Liver (tissue), 9 donors: ENCODE data around the gene PTPRD. TPM values are rescaled to one million over a fixed set of nuclear protein-coding genes. Genes with fewer than 3 reads are reported as not detected.

Experiments
- DNase-seq: peaks from one replicate; pipeline ENCODE4 v3.0.0-alpha.2; 2017; ENCODE audit warnings: low spot score
- H3K27ac ChIP-seq, 2 donors: one replicate each; pipeline ENCODE4 v1.7.0; 2013; ENCODE audit warnings: inconsistent platforms in 2 of 2, low read length in 2 of 2, control low read depth in 1 of 2, low read depth in 1 of 2, mild to moderate bottlenecking in 1 of 2
- H3K27me3 ChIP-seq, 4 donors: one replicate each; pipeline versions ENCODE4 v1.6.1 to v1.7.0; 2013; ENCODE audit warnings: low read length in 3 of 4, inconsistent platforms in 1 of 4, mild to moderate bottlenecking in 1 of 4, moderate library complexity in 1 of 4; ENCODE audit not compliant: control insufficient read depth in 4 of 4, insufficient read depth in 4 of 4
- H3K36me3 ChIP-seq, 4 donors: one replicate each; pipeline versions ENCODE4 v1.6.1 to v1.7.0; 2013; ENCODE audit warnings: low read length in 3 of 4, mild to moderate bottlenecking in 3 of 4, low read depth in 1 of 4, moderate library complexity in 1 of 4; ENCODE audit not compliant: control insufficient read depth in 4 of 4, insufficient read depth in 3 of 4
- H3K4me1 ChIP-seq, 4 donors: one replicate each; pipeline versions ENCODE4 v1.6.1 to v1.7.0; 2013; ENCODE audit warnings: low read length in 3 of 4, mild to moderate bottlenecking in 3 of 4, moderate library complexity in 1 of 4; ENCODE audit not compliant: control insufficient read depth in 4 of 4, insufficient read depth in 4 of 4
- H3K4me3 ChIP-seq, 3 donors: one replicate each; pipeline versions ENCODE4 v1.6.1 to v1.7.0; 2013; ENCODE audit warnings: low read length in 3 of 3, control low read depth in 1 of 3, low read depth in 1 of 3, mild to moderate bottlenecking in 1 of 3
- H3K9ac ChIP-seq, 2 donors: one replicate each; pipeline ENCODE4 v1.7.0; 2013; ENCODE audit warnings: low read length in 2 of 2, mild to moderate bottlenecking in 2 of 2, moderate library complexity in 2 of 2, control low read depth in 1 of 2, low read depth in 1 of 2
- H3K9me3 ChIP-seq, 4 donors: one replicate each; pipeline versions ENCODE4 v1.6.1 to v1.7.0; 2013; ENCODE audit warnings: low read length in 3 of 4; ENCODE audit not compliant: control insufficient read depth in 4 of 4
- ATF3 ChIP-seq: IDR thresholded peaks from 2 replicates; pipeline ENCODE4 v1.6.1; 2016; ENCODE audit warnings: antibody characterized with exemption
- EGR1 ChIP-seq, 2 donors: IDR thresholded peaks; 2 replicates each; pipeline ENCODE4 v1.6.1; 2016 to 2018; ENCODE audit warnings: antibody characterized with exemption in 2 of 2, low read depth in 2 of 2
- FOXA1 ChIP-seq: IDR thresholded peaks from 2 replicates; pipeline ENCODE4 v1.6.1; 2016; ENCODE audit warnings: antibody characterized with exemption
- FOXA2 ChIP-seq: IDR thresholded peaks from 2 replicates; pipeline ENCODE4 v1.6.1; 2016; ENCODE audit warnings: antibody characterized with exemption
- GABPA ChIP-seq, 2 donors: IDR thresholded peaks in 1 of 2; conservative IDR thresholded peaks in 1 of 2; 2 replicates each; pipeline ENCODE4 v1.6.1; 2016; ENCODE audit warnings: antibody characterized with exemption in 2 of 2, mild to moderate bottlenecking in 1 of 2, moderate library complexity in 1 of 2
- HNF4A ChIP-seq, 2 donors: conservative IDR thresholded peaks; 2 replicates each; pipeline ENCODE4 v1.6.1; 2016; ENCODE audit warnings: antibody characterized with exemption in 2 of 2, mild to moderate bottlenecking in 2 of 2
- HNF4G ChIP-seq: IDR thresholded peaks from 2 replicates; pipeline ENCODE4 v1.6.1; 2016; ENCODE audit warnings: antibody characterized with exemption
- JUND ChIP-seq, 2 donors: IDR thresholded peaks; 2 replicates each; pipeline ENCODE4 v1.6.1; 2016; ENCODE audit warnings: antibody characterized with exemption in 2 of 2
- NR2F2 ChIP-seq: IDR thresholded peaks from 2 replicates; pipeline ENCODE4 v1.6.1; 2016; ENCODE audit warnings: antibody characterized with exemption
- RAD21 ChIP-seq, 2 donors: IDR thresholded peaks; 2 replicates each; pipeline ENCODE4 v1.6.1; 2016; ENCODE audit warnings: antibody characterized with exemption in 2 of 2, mild to moderate bottlenecking in 2 of 2
- RXRA ChIP-seq, 2 donors: IDR thresholded peaks; 2 replicates each; pipeline ENCODE4 v1.6.1; 2017 to 2018; ENCODE audit warnings: antibody characterized with exemption in 2 of 2, mild to moderate bottlenecking in 1 of 2
- SP1 ChIP-seq: IDR thresholded peaks from 2 replicates; pipeline ENCODE4 v1.6.1; 2018; ENCODE audit warnings: antibody characterized with exemption, mild to moderate bottlenecking
- TAF1 ChIP-seq: conservative IDR thresholded peaks from 2 replicates; pipeline ENCODE4 v1.6.1; 2016; ENCODE audit warnings: antibody characterized with exemption, mild to moderate bottlenecking
- YY1 ChIP-seq: IDR thresholded peaks from 2 replicates; pipeline ENCODE4 v1.6.1; 2016; ENCODE audit warnings: antibody characterized with exemption, mild to moderate bottlenecking
- WGBS: extraction: QIAGEN DNeasy Blood & Tissue Kit; methylation state at CpG from one replicate; pipeline ENCODE4 v1.1.7; 2013; 5-methylcytosine and 5-hydroxymethylcytosine counted together
- polyA plus RNA-seq, 2 donors: library from polyadenylated mRNA; stranded (reverse) in 1 of 2; unstranded in 1 of 2; fragments of 200-250 nt in 1 of 2; fragments of >200 nt in 1 of 2; fragmentation: Nextera tagmentation in 1 of 2; extraction: Ambion mirVana in 1 of 2; gene quantifications; one replicate each; pipeline versions ENCODE4 v1.2.1 to v1.2.3, GENCODE V29; 2013 to 2015
- total RNA-seq, 2 donors: library from RNA; depleted of rRNA; stranded (reverse); fragments of >200 nt; gene quantifications; one replicate each; pipeline ENCODE4 v1.2.3, GENCODE V29; 2014
- TF ChIP-seq, protein P1 (sequence below): fragments of 150-350 bp; IDR thresholded peaks from 2 replicates; pipeline ENCODE4 v1.5.1; 2017; ENCODE audit warnings: improper control_type of control experiment, low read depth, low read length; ENCODE audit not compliant: missing input control
- TF ChIP-seq, protein P2 (sequence below): IDR thresholded peaks from 2 replicates; pipeline ENCODE4 v1.6.1; 2016; ENCODE audit warnings: antibody characterized with exemption, mild to moderate bottlenecking
- TF ChIP-seq, protein P3 (sequence below): IDR thresholded peaks from 2 replicates; pipeline ENCODE4 v1.6.1; 2016; ENCODE audit warnings: antibody characterized with exemption
- TF ChIP-seq, protein P4 (sequence below): IDR thresholded peaks from 2 replicates; pipeline ENCODE4 v1.6.1; 2016; ENCODE audit warnings: antibody characterized with exemption
- donor health status: healthy.
- donor health status: healthy.
- donor health status: healthy.
- donor health status: healthy.
- donor health status: healthy.

PTPRD gene
- total and polyA plus RNA-seq, 4 donors, result 0.78 to 34.2 (median 4.7) TPM

- Histone ChIP-seq H3K4me3 (no peak overlapping the region), H3K9me3 (no peaks in the 10 kb centered on the region), H3K36me3 (no peaks in the 10 kb centered on the region), H3K27ac (no peak overlapping the region), H3K27me3 (no peaks in the 10 kb centered on the region), H3K4me1 (no peaks in the 10 kb centered on the region), H3K9ac (no peak overlapping the region)
- WGBS, result 97% methylated on average over 2 of the region's 2 CpGs
- DNase-seq, result no peak
- TF ChIP-seq NR2F2 (no peak), JUND (IDR thresholded peaks at IDR 0.05) (no peak), TAF1 (no peak), ATF3 (no peak), RXRA (IDR thresholded peaks at IDR 0.05) (no peak), HNF4G (no peak), FOXA1 (no peak), GABPA (IDR thresholded peaks at IDR 0.05 in 1 of 2, conservative IDR thresholded peaks at IDR 0.05 in 1 of 2) (no peak), SP1 (no peak), RAD21 (IDR thresholded peaks at IDR 0.05) (no peak), YY1 (no peak), FOXA2 (no peak), EGR1 (IDR thresholded peaks at IDR 0.05; ENCODE audit: low read depth in 2 of 2) (no peak), HNF4A (conservative IDR thresholded peaks at IDR 0.05) (no peak)
- TF ChIP-seq, protein P1, sequence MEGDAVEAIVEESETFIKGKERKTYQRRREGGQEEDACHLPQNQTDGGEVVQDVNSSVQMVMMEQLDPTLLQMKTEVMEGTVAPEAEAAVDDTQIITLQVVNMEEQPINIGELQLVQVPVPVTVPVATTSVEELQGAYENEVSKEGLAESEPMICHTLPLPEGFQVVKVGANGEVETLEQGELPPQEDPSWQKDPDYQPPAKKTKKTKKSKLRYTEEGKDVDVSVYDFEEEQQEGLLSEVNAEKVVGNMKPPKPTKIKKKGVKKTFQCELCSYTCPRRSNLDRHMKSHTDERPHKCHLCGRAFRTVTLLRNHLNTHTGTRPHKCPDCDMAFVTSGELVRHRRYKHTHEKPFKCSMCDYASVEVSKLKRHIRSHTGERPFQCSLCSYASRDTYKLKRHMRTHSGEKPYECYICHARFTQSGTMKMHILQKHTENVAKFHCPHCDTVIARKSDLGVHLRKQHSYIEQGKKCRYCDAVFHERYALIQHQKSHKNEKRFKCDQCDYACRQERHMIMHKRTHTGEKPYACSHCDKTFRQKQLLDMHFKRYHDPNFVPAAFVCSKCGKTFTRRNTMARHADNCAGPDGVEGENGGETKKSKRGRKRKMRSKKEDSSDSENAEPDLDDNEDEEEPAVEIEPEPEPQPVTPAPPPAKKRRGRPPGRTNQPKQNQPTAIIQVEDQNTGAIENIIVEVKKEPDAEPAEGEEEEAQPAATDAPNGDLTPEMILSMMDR, result no peak
- TF ChIP-seq, protein P2, sequence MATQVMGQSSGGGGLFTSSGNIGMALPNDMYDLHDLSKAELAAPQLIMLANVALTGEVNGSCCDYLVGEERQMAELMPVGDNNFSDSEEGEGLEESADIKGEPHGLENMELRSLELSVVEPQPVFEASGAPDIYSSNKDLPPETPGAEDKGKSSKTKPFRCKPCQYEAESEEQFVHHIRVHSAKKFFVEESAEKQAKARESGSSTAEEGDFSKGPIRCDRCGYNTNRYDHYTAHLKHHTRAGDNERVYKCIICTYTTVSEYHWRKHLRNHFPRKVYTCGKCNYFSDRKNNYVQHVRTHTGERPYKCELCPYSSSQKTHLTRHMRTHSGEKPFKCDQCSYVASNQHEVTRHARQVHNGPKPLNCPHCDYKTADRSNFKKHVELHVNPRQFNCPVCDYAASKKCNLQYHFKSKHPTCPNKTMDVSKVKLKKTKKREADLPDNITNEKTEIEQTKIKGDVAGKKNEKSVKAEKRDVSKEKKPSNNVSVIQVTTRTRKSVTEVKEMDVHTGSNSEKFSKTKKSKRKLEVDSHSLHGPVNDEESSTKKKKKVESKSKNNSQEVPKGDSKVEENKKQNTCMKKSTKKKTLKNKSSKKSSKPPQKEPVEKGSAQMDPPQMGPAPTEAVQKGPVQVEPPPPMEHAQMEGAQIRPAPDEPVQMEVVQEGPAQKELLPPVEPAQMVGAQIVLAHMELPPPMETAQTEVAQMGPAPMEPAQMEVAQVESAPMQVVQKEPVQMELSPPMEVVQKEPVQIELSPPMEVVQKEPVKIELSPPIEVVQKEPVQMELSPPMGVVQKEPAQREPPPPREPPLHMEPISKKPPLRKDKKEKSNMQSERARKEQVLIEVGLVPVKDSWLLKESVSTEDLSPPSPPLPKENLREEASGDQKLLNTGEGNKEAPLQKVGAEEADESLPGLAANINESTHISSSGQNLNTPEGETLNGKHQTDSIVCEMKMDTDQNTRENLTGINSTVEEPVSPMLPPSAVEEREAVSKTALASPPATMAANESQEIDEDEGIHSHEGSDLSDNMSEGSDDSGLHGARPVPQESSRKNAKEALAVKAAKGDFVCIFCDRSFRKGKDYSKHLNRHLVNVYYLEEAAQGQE, result no peak
- TF ChIP-seq, protein P3, sequence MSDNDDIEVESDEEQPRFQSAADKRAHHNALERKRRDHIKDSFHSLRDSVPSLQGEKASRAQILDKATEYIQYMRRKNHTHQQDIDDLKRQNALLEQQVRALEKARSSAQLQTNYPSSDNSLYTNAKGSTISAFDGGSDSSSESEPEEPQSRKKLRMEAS, result no peak
- TF ChIP-seq, protein P4, sequence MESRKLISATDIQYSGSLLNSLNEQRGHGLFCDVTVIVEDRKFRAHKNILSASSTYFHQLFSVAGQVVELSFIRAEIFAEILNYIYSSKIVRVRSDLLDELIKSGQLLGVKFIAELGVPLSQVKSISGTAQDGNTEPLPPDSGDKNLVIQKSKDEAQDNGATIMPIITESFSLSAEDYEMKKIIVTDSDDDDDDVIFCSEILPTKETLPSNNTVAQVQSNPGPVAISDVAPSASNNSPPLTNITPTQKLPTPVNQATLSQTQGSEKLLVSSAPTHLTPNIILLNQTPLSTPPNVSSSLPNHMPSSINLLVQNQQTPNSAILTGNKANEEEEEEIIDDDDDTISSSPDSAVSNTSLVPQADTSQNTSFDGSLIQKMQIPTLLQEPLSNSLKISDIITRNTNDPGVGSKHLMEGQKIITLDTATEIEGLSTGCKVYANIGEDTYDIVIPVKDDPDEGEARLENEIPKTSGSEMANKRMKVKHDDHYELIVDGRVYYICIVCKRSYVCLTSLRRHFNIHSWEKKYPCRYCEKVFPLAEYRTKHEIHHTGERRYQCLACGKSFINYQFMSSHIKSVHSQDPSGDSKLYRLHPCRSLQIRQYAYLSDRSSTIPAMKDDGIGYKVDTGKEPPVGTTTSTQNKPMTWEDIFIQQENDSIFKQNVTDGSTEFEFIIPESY, result no peak
Observed at GRCh38 chr9:8492024-8492423, 2120.8 kb downstream of the PTPRD start.
